Endodermal cell (in vitro differentiated cells): ENCODE data around the gene ENO3. TPM values are rescaled to one million over a fixed set of nuclear protein-coding genes. Genes with fewer than 3 reads are reported as not detected.

ENCODE experiments used
- DNase-seq: peaks from one replicate; pipeline ENCODE4 v3.0.0-alpha.2; 2017
- H3K27ac ChIP-seq: 2 replicates; pipeline ENCODE4 v1.5.1; 2013; ENCODE audit warnings: mild to moderate bottlenecking, low read depth, low read length, moderate library complexity
- H3K27me3 ChIP-seq: 2 replicates; pipeline ENCODE4 v1.6.1; 2013; ENCODE audit warnings: mild to moderate bottlenecking, low read length, moderate library complexity; ENCODE audit not compliant: insufficient read depth, control insufficient read depth, poor library complexity, severe bottlenecking
- H3K36me3 ChIP-seq: 2 replicates; pipeline ENCODE4 v1.7.0; 2013; ENCODE audit warnings: mild to moderate bottlenecking, low read length, moderate library complexity; ENCODE audit not compliant: control insufficient read depth, insufficient read depth
- H3K4me1 ChIP-seq: one replicate; pipeline ENCODE4 v1.7.0; 2013; ENCODE audit warnings: low read length; ENCODE audit not compliant: control insufficient read depth, insufficient read depth
- H3K4me3 ChIP-seq: 2 replicates; pipeline ENCODE4 v1.5.1; 2013; ENCODE audit warnings: mild to moderate bottlenecking, low read length, moderate library complexity
- H3K9ac ChIP-seq: 2 replicates; pipeline ENCODE4 v1.6.1; 2013; ENCODE audit warnings: mild to moderate bottlenecking, low read length, moderate library complexity; ENCODE audit not compliant: poor library complexity, severe bottlenecking; ENCODE audit errors: extremely low read depth
- H3K9me3 ChIP-seq: 2 replicates; pipeline ENCODE4 v1.6.1; 2013; ENCODE audit warnings: mild to moderate bottlenecking, low read length, moderate library complexity; ENCODE audit not compliant: control insufficient read depth
- H3K27ac Mint-ChIP-seq: 2 replicates; pipeline ENCODE4 v1.8.0; 2020; ENCODE audit warnings: mixed read lengths
- H3K27me3 Mint-ChIP-seq: 2 replicates; pipeline ENCODE4 v1.8.0; 2021; ENCODE audit warnings: mild to moderate bottlenecking, mixed read lengths; ENCODE audit not compliant: insufficient read depth
- H3K36me3 Mint-ChIP-seq: 2 replicates; pipeline ENCODE4 v1.8.0; 2020; ENCODE audit warnings: low read depth, mixed read lengths
- H3K4me1 Mint-ChIP-seq: 2 replicates; pipeline ENCODE4 v1.8.0; 2020; ENCODE audit warnings: mixed read lengths
- H3K4me3 Mint-ChIP-seq: 2 replicates; pipeline ENCODE4 v1.8.0; 2020; ENCODE audit warnings: mild to moderate bottlenecking, moderate library complexity, mixed read lengths
- H3K9me3 Mint-ChIP-seq: 2 replicates; pipeline ENCODE4 v1.8.0; 2020; ENCODE audit warnings: mild to moderate bottlenecking, mixed read lengths
- CTCF ChIP-seq: fragments of 200-600 bp; sonication (generic); conservative IDR thresholded peaks from 2 replicates; pipeline ENCODE4 v1.5.0; 2021; ENCODE audit warnings: antibody characterized with exemption, mild to moderate bottlenecking
- WGBS, 2 experiments: methylation state at CpG; one replicate each; pipeline versions ENCODE4 v1.1.5 to v1.1.7; 2013; ENCODE audit warnings: missing lambda C conversion rate in 2 of 2, mixed read lengths in 1 of 2; ENCODE audit not compliant: insufficient coverage in 1 of 2, insufficient read length in 1 of 2; 5-methylcytosine and 5-hydroxymethylcytosine counted together
- total RNA-seq, 2 donors: library from RNA; stranded (reverse); fragmentation: NEBNext Ultra II Directional in 1 of 2; extraction: Animal tissue kit (Norgen Biotek cat#: 25700) in 1 of 2; gene quantifications; 2 replicates in 1 of 2; 3 replicates in 1 of 2; pipeline ENCODE4 v1.2.1, GENCODE V29; 2021

ENO3 gene
- total RNA-seq, 2 donors from 2014 or later, result 34.1 to 53.6 TPM

DNA sequence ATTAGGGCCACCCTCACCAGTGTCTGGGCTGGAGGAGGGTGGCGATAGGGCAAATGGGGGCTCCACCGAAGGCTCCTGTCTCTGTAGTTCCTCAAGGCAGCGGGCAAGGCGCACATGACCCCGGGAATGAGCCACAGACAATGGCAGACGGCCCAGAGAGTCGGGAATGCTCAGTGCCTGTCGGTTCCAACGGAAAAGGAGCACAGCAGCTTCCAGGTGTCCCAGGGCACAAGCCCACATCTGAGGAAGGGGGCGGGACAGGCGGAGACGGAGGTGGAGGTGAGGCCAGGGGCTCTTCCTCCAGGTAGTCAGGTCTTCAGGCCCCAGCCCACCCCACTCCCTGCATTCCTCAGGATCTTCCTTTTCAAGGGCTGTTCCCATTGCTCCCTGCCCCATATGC lies 21.8 kb downstream of the ENO3 start:
- Histone ChIP-seq H3K4me3 (no peak overlapping the region), H3K27me3 (peaks cover 4% of the 10 kb centered on the region), H3K4me1 (peaks cover 6% of the 10 kb centered on the region), H3K9me3 (no peaks in the 10 kb centered on the region), H3K36me3 (peaks cover 52% of the 10 kb centered on the region), H3K27ac (no peak overlapping the region), H3K9ac (no peak overlapping the region)
- H3K27ac Mint-ChIP-seq, result peak overlapping the region; percentile 60
- DNase-seq, result peak; percentile 89
- H3K4me1 Mint-ChIP-seq, result peaks cover 23% of the 10 kb centered on the region
- WGBS, 2 experiments, result 86 to 91% methylated on average over 9 to 12 of the region's 12 CpGs
- peaks cover 39% of the 10 kb centered on the region for H3K27me3 Mint-ChIP-seq
- no peak for TF ChIP-seq CTCF
- no peaks in the 10 kb centered on the region for H3K9me3 Mint-ChIP-seq
- H3K4me3 Mint-ChIP-seq, result no peak overlapping the region
- peaks cover 27% of the 10 kb centered on the region for H3K36me3 Mint-ChIP-seq

DNA sequence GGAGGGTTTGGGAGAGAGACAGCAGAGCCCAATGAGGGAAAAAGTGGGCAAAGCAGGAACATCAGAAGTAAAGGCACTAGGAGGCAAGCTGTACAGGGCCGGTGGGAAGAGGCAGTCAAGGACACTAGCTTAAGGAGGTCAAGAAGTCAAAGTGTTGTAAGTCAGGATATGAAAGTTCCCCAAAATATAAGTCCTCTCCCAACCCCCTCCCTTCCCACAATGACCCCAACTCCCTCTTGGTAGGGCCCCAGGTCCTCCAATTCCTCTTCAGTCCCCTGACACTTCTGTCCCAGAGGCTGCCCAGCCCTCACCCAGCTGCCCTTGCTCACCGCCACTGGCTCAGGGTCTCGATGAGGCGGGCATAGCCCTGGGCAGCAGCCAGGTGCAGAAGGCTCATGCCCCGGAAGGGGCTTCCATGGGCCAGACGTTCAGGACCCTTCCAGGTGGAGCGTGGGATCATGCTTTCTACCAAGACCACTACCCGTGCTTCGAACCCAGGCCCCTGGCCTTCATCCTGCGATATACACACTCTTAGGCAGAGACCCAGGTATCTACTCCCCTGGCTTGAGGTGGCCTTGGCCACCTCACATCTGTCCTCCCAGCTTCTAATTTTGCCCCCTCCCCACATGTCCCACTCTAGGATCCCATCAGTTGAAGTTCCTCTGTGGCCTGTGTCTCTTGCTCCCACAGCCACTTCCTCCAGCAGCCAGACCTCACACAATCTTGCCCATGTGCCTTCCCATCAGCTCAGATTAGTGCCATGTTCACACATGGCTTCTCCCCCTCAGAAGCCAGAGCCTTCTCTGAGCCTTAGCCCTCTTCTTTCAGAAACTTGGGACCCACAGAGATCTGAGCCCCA lies 22.6 kb downstream of the ENO3 start:
- no peak for TF ChIP-seq CTCF
- Histone ChIP-seq H3K4me1 (peaks cover 6% of the 10 kb centered on the region), H3K36me3 (peaks cover 60% of the 10 kb centered on the region), H3K9me3 (no peaks in the 10 kb centered on the region), H3K9ac (no peak overlapping the region), H3K4me3 (no peak overlapping the region), H3K27ac (no peak overlapping the region), H3K27me3 (peaks cover 8% of the 10 kb centered on the region)
- no peaks in the 10 kb centered on the region for H3K9me3 Mint-ChIP-seq
- peaks cover 23% of the 10 kb centered on the region for H3K4me1 Mint-ChIP-seq
- DNase-seq, result peak; percentile 42
- peaks cover 34% of the 10 kb centered on the region for H3K36me3 Mint-ChIP-seq
- H3K27me3 Mint-ChIP-seq, result peaks cover 46% of the 10 kb centered on the region
- no peak overlapping the region for H3K4me3 Mint-ChIP-seq
- no peak overlapping the region for H3K27ac Mint-ChIP-seq
- WGBS, 2 experiments, result 86 to 94% methylated on average over 5 to 10 of the region's 10 CpGs

- TF ChIP-seq CTCF, result no peak
- Mint-ChIP-seq H3K4me1 (peaks cover 17% of the 10 kb centered on the region), H3K9me3 (no peaks in the 10 kb centered on the region), H3K4me3 (no peak overlapping the region), H3K27ac (no peak overlapping the region), H3K36me3 (peaks cover 36% of the 10 kb centered on the region), H3K27me3 (peaks cover 52% of the 10 kb centered on the region)
- Histone ChIP-seq H3K9me3 (no peaks in the 10 kb centered on the region), H3K9ac (no peak overlapping the region), H3K4me1 (peaks cover 3% of the 10 kb centered on the region), H3K4me3 (no peak overlapping the region), H3K36me3 (peaks cover 60% of the 10 kb centered on the region), H3K27ac (no peak overlapping the region), H3K27me3 (peaks cover 13% of the 10 kb centered on the region)
- peak; percentile 42 for DNase-seq
- WGBS, 2 experiments, result 93 to 100% methylated on average over 3 to 9 of the region's 9 CpGs
Measured at GRCh38 chr17:4974115-4974670, 23.3 kb downstream of the ENO3 start.
